ENCODE measurements around the gene CDKN1C.
"Not testable (repeated sequence)": the region's sequence is repeated elsewhere in the genome, so short reads cannot be mapped to it uniquely, and the experiment has no call there.

The CDKN1C gene

GRCh38 chr11:2911088-2911784, 25.7 kb upstream of the CDKN1C start:
- in situ Hi-C loops (cut with HindIII; ENCODE audit: low pct_unique_long_range_greater_than_20kb, low sequenced_read_pairs), result no loop called here
- DNase-seq (ENCODE audit: low read depth in 1 of 2, low spot score in 1 of 2), result no peak
- no peak for TF ChIP-seq JUND (IDR thresholded peaks at IDR 0.05; ENCODE audit: low read depth)

- no peak for DNase-seq (ENCODE audit: low read depth in 1 of 2, low spot score in 1 of 2)
- TF ChIP-seq JUND (IDR thresholded peaks at IDR 0.05; ENCODE audit: low read depth), result no peak
- in situ Hi-C loops (cut with HindIII; ENCODE audit: low pct_unique_long_range_greater_than_20kb, low sequenced_read_pairs), result no loop called here
Measured at GRCh38 chr11:2910401-2910955, 24.9 kb upstream of the CDKN1C start.

- no peak for DNase-seq (ENCODE audit: low read depth in 1 of 2, low spot score in 1 of 2)
- in situ Hi-C loops (cut with HindIII; ENCODE audit: low pct_unique_long_range_greater_than_20kb, low sequenced_read_pairs), result no loop called here
- TF ChIP-seq JUND (IDR thresholded peaks at IDR 0.05; ENCODE audit: low read depth), result no peak
Measured at GRCh38 chr11:2909133-2909902, 23.7 kb upstream of the CDKN1C start.

GRCh38 chr11:2908130-2908529, 22.6 kb upstream of the CDKN1C start:
- in situ Hi-C loops (cut with HindIII; ENCODE audit: low pct_unique_long_range_greater_than_20kb, low sequenced_read_pairs), result no loop called here
- DNase-seq (ENCODE audit: low read depth in 1 of 2, low spot score in 1 of 2), result no peak
- no peak for TF ChIP-seq JUND (IDR thresholded peaks at IDR 0.05; ENCODE audit: low read depth)

- in situ Hi-C loops (cut with HindIII; ENCODE audit: low pct_unique_long_range_greater_than_20kb, low sequenced_read_pairs); DNase-seq (ENCODE audit: low read depth in 1 of 2, low spot score in 1 of 2): not testable (repeated sequence)
Measured at GRCh38 chr11:2905299-2905698, 19.7 kb upstream of the CDKN1C start.

GRCh38 chr11:2904153-2905052, 18.8 kb upstream of the CDKN1C start:
- in situ Hi-C loops (cut with HindIII; ENCODE audit: low pct_unique_long_range_greater_than_20kb, low sequenced_read_pairs), result no loop called here
- no peak for DNase-seq (ENCODE audit: low read depth in 1 of 2, low spot score in 1 of 2)
- TF ChIP-seq JUND (IDR thresholded peaks at IDR 0.05; ENCODE audit: low read depth), result no peak

GRCh38 chr11:2903672-2904011, 18.1 kb upstream of the CDKN1C start:
- in situ Hi-C loops (cut with HindIII; ENCODE audit: low pct_unique_long_range_greater_than_20kb, low sequenced_read_pairs), result no loop called here
- TF ChIP-seq JUND (IDR thresholded peaks at IDR 0.05; ENCODE audit: low read depth), result no peak
- DNase-seq (ENCODE audit: low read depth in 1 of 2, low spot score in 1 of 2), result no peak

- TF ChIP-seq JUND (IDR thresholded peaks at IDR 0.05; ENCODE audit: low read depth), result no peak
- in situ Hi-C loops (cut with HindIII; ENCODE audit: low pct_unique_long_range_greater_than_20kb, low sequenced_read_pairs), result no loop called here
- DNase-seq (ENCODE audit: low read depth in 1 of 2, low spot score in 1 of 2), result no peak
Measured at GRCh38 chr11:2902784-2903671, 17.5 kb upstream of the CDKN1C start.

- peak; percentile 90 to 93 for DNase-seq (ENCODE audit: low read depth in 1 of 2, low spot score in 1 of 2)
- TF ChIP-seq JUND (IDR thresholded peaks at IDR 0.05; ENCODE audit: low read depth), result no peak
- in situ Hi-C loops (cut with HindIII; ENCODE audit: low pct_unique_long_range_greater_than_20kb, low sequenced_read_pairs), result no loop called here
Measured at GRCh38 chr11:2901854-2902783, 16.5 kb upstream of the CDKN1C start.

GRCh38 chr11:2901196-2901796, 15.7 kb upstream of the CDKN1C start:
- TF ChIP-seq JUND (IDR thresholded peaks at IDR 0.05; ENCODE audit: low read depth), result no peak
- in situ Hi-C loops (cut with HindIII; ENCODE audit: low pct_unique_long_range_greater_than_20kb, low sequenced_read_pairs), result no loop called here
- DNase-seq (ENCODE audit: low read depth in 1 of 2, low spot score in 1 of 2), result no peak
